ENCODE data around the gene CAND2. TPM values are rescaled to one million over a fixed set of nuclear protein-coding genes. Genes with fewer than 3 reads are reported as not detected.

Gene CAND2
- polyA plus RNA-seq, 3 donors: not detected

DNA sequence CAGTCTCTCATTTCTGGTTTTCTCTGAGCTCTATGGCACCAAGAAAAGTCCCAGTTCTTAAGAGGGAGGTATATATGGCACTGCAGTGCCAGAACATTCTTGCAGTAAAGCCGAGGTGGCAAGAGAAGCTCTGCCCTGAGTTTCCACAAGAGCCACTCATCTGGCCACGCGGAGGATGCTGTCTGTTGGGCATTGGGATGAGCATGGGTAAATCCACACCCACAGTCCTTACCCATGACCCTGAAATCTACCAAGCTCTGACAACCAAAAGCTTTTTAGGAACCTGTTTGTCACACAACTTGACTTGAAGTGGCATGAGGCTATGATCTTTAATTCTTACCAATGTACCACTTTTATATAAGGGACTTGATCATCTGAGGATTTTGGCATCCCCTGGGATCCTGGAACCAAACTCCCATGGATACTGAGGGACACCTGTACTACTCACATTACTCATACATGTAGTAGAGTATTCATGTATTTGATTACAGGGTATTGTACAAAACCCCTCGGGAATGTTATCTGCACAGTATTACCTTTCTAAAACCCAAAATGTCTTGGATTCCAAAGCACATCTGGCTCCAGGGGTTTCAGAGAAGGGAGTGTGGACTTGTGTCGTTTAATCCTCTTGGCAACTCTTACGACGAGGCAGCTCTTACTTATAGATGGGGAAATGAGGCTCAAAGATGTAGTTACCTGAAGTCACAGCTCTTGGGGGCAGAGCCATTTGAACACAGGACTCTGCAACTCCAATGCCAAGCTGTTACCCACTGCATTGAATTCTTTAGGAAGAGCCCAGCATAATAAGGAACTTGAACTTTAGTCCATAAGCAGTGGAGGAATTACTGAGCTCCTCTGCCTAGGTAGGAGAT is 36.1 kb downstream of the CAND2 start:
- Histone ChIP-seq H3K9ac (ENCODE audit: insufficient read depth, low read length, poor library complexity, severe bottlenecking) (no peak overlapping the region), H3K4me3 (replicated peaks in 1 of 3; ENCODE audit: low read depth in 2 of 3, low read length in 3 of 3) (no peak overlapping the region), H3K27me3 (ENCODE audit: control insufficient read depth in 2 of 2, insufficient read depth in 2 of 2, low read length in 2 of 2) (no peaks in the 10 kb centered on the region), H4K20me1 (ENCODE audit: insufficient read depth, low read length) (peaks cover 44% of the 10 kb centered on the region), H3K4me2 (replicated peaks; ENCODE audit: extremely low read depth, low read length, poor library complexity, severe bottlenecking) (no peak overlapping the region), H3K36me3 (replicated peaks in 1 of 2; ENCODE audit: control insufficient read depth in 1 of 2, insufficient read depth in 2 of 2, low read length in 2 of 2) (peaks cover 57 to 65% of the 10 kb centered on the region in 2 donors), H3K9me3 (replicated peaks in 1 of 2; ENCODE audit: control insufficient read depth in 1 of 2, insufficient read depth in 1 of 2, low read length in 2 of 2) (no peaks in the 10 kb centered on the region), H3K27ac (ENCODE audit: low read depth in 1 of 2, low read length in 2 of 2) (no peak overlapping the region), H3K79me2 (ENCODE audit: insufficient read depth, low read length) (peaks cover 4% of the 10 kb centered on the region), H2AFZ (ENCODE audit: insufficient read depth, low read depth, low read length, poor library complexity, severe bottlenecking) (no peak overlapping the region), H3K4me1 (ENCODE audit: control insufficient read depth in 1 of 2, insufficient read depth in 2 of 2, low read length in 2 of 2) (no peaks in the 10 kb centered on the region)
- 93% methylated on average over 3 of the region's 7 CpGs for WGBS (ENCODE audit: insufficient coverage)
- Mint-ChIP-seq H3K4me1 (peaks cover 4% of the 10 kb centered on the region), H3K27ac (peak overlapping the region in 1 of 7 donors; percentile 74), H3K27me3 (ENCODE audit: low read depth in 3 of 3) (no peaks in the 10 kb centered on the region), H3K36me3 (peaks cover 66 to 69% of the 10 kb centered on the region in 2 donors), H3K9me3 (peaks cover 0 to 1% (median 0%) of the 10 kb centered on the region in 7 donors), H3K4me3 (no peak overlapping the region)
- no peak for DNase-seq
- no peak for TF ChIP-seq CTCF (IDR thresholded peaks at IDR 0.05)
- intact Hi-C loops (cut with micrococcal nuclease): no loop called here

DNA sequence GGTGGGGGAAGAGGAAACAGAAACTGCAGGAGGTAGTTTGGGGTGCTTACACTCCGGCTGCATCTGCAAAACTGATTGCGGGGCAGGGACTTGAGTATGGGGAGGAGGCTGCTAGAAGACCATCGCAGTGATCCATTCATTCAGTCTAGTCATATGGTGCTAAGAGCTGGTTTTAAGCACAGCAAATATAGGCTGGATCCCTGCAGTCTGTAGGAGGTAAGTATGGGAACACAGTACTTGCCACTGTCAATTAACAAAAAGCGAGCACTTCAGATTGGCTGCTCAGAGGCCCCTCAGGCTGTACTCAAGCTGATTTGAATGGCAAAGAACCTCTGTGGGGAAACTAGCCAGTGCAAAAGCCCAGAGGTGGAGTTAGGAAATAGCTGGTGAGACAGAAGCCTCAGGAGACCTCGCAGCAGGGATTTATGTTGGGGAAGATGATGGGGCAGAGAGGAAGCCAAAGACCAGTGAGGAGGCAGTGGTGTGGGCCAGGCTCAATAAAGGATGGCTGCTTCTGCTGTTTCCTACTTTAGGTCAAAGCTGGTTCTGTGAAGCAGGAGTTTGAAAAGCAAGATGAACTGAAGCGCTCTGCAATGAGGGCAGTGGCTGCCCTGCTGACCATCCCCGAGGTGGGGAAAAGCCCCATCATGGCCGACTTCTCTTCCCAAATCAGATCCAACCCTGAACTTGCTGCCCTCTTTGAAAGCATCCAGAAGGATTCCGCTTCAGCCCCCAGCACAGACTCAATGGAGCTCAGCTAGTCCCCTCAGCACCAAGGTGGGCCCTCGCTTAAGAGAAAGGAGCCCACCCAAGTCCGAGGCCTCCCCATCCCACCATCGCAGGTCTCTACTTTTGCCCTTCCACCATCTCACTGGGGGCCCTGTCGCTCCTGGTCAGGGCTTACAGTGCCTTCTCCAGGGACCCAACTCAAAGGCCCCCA is 37.0 kb downstream of the CAND2 start:
- H3K27me3 Mint-ChIP-seq (ENCODE audit: low read depth in 3 of 3): no peaks in the 10 kb centered on the region
- H3K27me3 ChIP-seq (ENCODE audit: control insufficient read depth in 2 of 2, insufficient read depth in 2 of 2, low read length in 2 of 2): no peaks in the 10 kb centered on the region
- peaks cover 13% of the 10 kb centered on the region for H3K4me1 Mint-ChIP-seq
- H3K9me3 Mint-ChIP-seq: peaks cover 0 to 1% (median 0%) of the 10 kb centered on the region in 7 donors
- no peak for TF ChIP-seq CTCF (IDR thresholded peaks at IDR 0.05)
- no peak overlapping the region for H2AFZ ChIP-seq (ENCODE audit: insufficient read depth, low read depth, low read length, poor library complexity, severe bottlenecking)
- no peak overlapping the region for H3K9ac ChIP-seq (ENCODE audit: insufficient read depth, low read length, poor library complexity, severe bottlenecking)
- H3K27ac Mint-ChIP-seq: peak overlapping the region in 3 of 7 donors; percentile 25 to 74 (median 65)
- no peaks in the 10 kb centered on the region for H3K4me1 ChIP-seq (ENCODE audit: control insufficient read depth in 1 of 2, insufficient read depth in 2 of 2, low read length in 2 of 2)
- intact Hi-C loops (cut with micrococcal nuclease): no loop called here
- H3K36me3 ChIP-seq (replicated peaks in 1 of 2; ENCODE audit: control insufficient read depth in 1 of 2, insufficient read depth in 2 of 2, low read length in 2 of 2): peaks cover 66 to 74% of the 10 kb centered on the region in 2 donors
- H4K20me1 ChIP-seq (ENCODE audit: insufficient read depth, low read length): peaks cover 53% of the 10 kb centered on the region
- H3K27ac ChIP-seq (ENCODE audit: low read depth in 1 of 2, low read length in 2 of 2): no peak overlapping the region
- no peak for DNase-seq
- H3K36me3 Mint-ChIP-seq: peaks cover 75 to 78% of the 10 kb centered on the region in 2 donors
- 93% methylated on average over 11 of the region's 13 CpGs for WGBS (ENCODE audit: insufficient coverage)
- no peaks in the 10 kb centered on the region for H3K9me3 ChIP-seq (replicated peaks in 1 of 2; ENCODE audit: control insufficient read depth in 1 of 2, insufficient read depth in 1 of 2, low read length in 2 of 2)
- H3K79me2 ChIP-seq (ENCODE audit: insufficient read depth, low read length): peaks cover 13% of the 10 kb centered on the region
- H3K4me3 Mint-ChIP-seq: no peak overlapping the region
- no peak overlapping the region for H3K4me3 ChIP-seq (replicated peaks in 1 of 3; ENCODE audit: low read depth in 2 of 3, low read length in 3 of 3)
- H3K4me2 ChIP-seq (replicated peaks; ENCODE audit: extremely low read depth, low read length, poor library complexity, severe bottlenecking): no peak overlapping the region
